Measurements from ENCODE around the gene TMEM119.

TMEM119 gene

GRCh38 chr12:108586306-108586705, 11.6 kb downstream of the TMEM119 start:
- Histone ChIP-seq H3K36me3 (no peaks in the 10 kb centered on the region; the same call in 1 of the 2 replicates), H3K27me3 (no peaks in the 10 kb centered on the region), H3K9me3 (no peaks in the 10 kb centered on the region), H3K4me3 (ENCODE audit: low read depth, low read length) (no peak overlapping the region), H3K4me1 (peaks cover 6% of the 10 kb centered on the region; the same call in 1 of the 2 replicates)
- no peak for TF ChIP-seq CTCF (IDR thresholded peaks at IDR 0.05; ENCODE audit: low read depth, low read length)
- DNase-seq: no peak

- Histone ChIP-seq H3K27me3 (no peaks in the 10 kb centered on the region), H3K4me3 (ENCODE audit: low read depth, low read length) (no peak overlapping the region), H3K9me3 (no peaks in the 10 kb centered on the region), H3K36me3 (no peaks in the 10 kb centered on the region; the same call in 1 of the 2 replicates), H3K4me1 (peaks cover 6% of the 10 kb centered on the region; the same call in 1 of the 2 replicates)
- no peak for DNase-seq
- TF ChIP-seq CTCF (IDR thresholded peaks at IDR 0.05; ENCODE audit: low read depth, low read length): no peak
These were observed 12.0 kb downstream of the TMEM119 start for GRCh38 chr12:108585864-108586263.

GRCh38 chr12:108584456-108585065, 13.3 kb downstream of the TMEM119 start:
- Histone ChIP-seq H3K4me1 (peaks cover 6% of the 10 kb centered on the region; the same call in 1 of the 2 replicates), H3K27me3 (no peaks in the 10 kb centered on the region), H3K9me3 (no peaks in the 10 kb centered on the region), H3K36me3 (no peaks in the 10 kb centered on the region; the same call in 1 of the 2 replicates), H3K4me3 (ENCODE audit: low read depth, low read length) (no peak overlapping the region)
- DNase-seq: no peak
- TF ChIP-seq CTCF (IDR thresholded peaks at IDR 0.05; ENCODE audit: low read depth, low read length): no peak

GRCh38 chr12:108583991-108584390, 13.9 kb downstream of the TMEM119 start:
- DNase-seq: no peak

GRCh38 chr12:108582978-108583770, 14.7 kb downstream of the TMEM119 start:
- Histone ChIP-seq H3K27me3 (no peaks in the 10 kb centered on the region), H3K4me3 (ENCODE audit: low read depth, low read length) (no peak overlapping the region), H3K4me1 (peaks cover 6% of the 10 kb centered on the region; the same call in 1 of the 2 replicates), H3K9me3 (no peaks in the 10 kb centered on the region), H3K36me3 (no peaks in the 10 kb centered on the region; the same call in 1 of the 2 replicates)
- no peak for TF ChIP-seq CTCF (IDR thresholded peaks at IDR 0.05; ENCODE audit: low read depth, low read length)
- no peak for DNase-seq

More at GRCh38 chr12:108583991-108584390, 13.9 kb downstream of the TMEM119 start:
- no peak for TF ChIP-seq CTCF (IDR thresholded peaks at IDR 0.05; ENCODE audit: low read depth, low read length)
- H3K4me1 ChIP-seq: peaks cover 6% of the 10 kb centered on the region; the same call in 1 of the 2 replicates
- H3K27me3 ChIP-seq: no peaks in the 10 kb centered on the region
- no peak overlapping the region for H3K4me3 ChIP-seq (ENCODE audit: low read depth, low read length)
- H3K9me3 ChIP-seq: no peaks in the 10 kb centered on the region
- H3K36me3 ChIP-seq: no peaks in the 10 kb centered on the region; the same call in 1 of the 2 replicates

Data from BE2C (cell line).